Measurements from ENCODE around the gene PTPRZ1.

- TF ChIP-seq POLR2A (IDR thresholded peaks at IDR 0.05; ENCODE audit: low read depth, low read length): no peak
- TF ChIP-seq POLR2AphosphoS5 (IDR thresholded peaks at IDR 0.05; ENCODE audit: low read length): no peak
- TF ChIP-seq GABPA (IDR thresholded peaks at IDR 0.05; ENCODE audit: low read depth): no peak
- no peak for TF ChIP-seq RELB (IDR thresholded peaks at IDR 0.05; ENCODE audit: low read depth)
Measured at GRCh38 chr7:122103064-122103463, 230.1 kb downstream of the PTPRZ1 start.

Data from GM12878 (cell line).